Liver (tissue), 9 donors: Measurements from ENCODE around the gene OLA1. TPM values are rescaled to one million over a fixed set of nuclear protein-coding genes. Genes with fewer than 3 reads are reported as not detected.

Source experiments
- DNase-seq: peaks from one replicate; pipeline ENCODE4 v3.0.0-alpha.2; 2017; ENCODE audit warnings: low spot score
- H3K27ac ChIP-seq, 2 donors: one replicate each; pipeline ENCODE4 v1.7.0; 2013; ENCODE audit warnings: inconsistent platforms in 2 of 2, low read length in 2 of 2, control low read depth in 1 of 2, low read depth in 1 of 2, mild to moderate bottlenecking in 1 of 2
- H3K27me3 ChIP-seq, 4 donors: one replicate each; pipeline versions ENCODE4 v1.6.1 to v1.7.0; 2013; ENCODE audit warnings: low read length in 3 of 4, inconsistent platforms in 1 of 4, mild to moderate bottlenecking in 1 of 4, moderate library complexity in 1 of 4; ENCODE audit not compliant: control insufficient read depth in 4 of 4, insufficient read depth in 4 of 4
- H3K36me3 ChIP-seq, 4 donors: one replicate each; pipeline versions ENCODE4 v1.6.1 to v1.7.0; 2013; ENCODE audit warnings: low read length in 3 of 4, mild to moderate bottlenecking in 3 of 4, low read depth in 1 of 4, moderate library complexity in 1 of 4; ENCODE audit not compliant: control insufficient read depth in 4 of 4, insufficient read depth in 3 of 4
- H3K4me1 ChIP-seq, 4 donors: one replicate each; pipeline versions ENCODE4 v1.6.1 to v1.7.0; 2013; ENCODE audit warnings: low read length in 3 of 4, mild to moderate bottlenecking in 3 of 4, moderate library complexity in 1 of 4; ENCODE audit not compliant: control insufficient read depth in 4 of 4, insufficient read depth in 4 of 4
- H3K4me3 ChIP-seq, 3 donors: one replicate each; pipeline versions ENCODE4 v1.6.1 to v1.7.0; 2013; ENCODE audit warnings: low read length in 3 of 3, control low read depth in 1 of 3, low read depth in 1 of 3, mild to moderate bottlenecking in 1 of 3
- H3K9ac ChIP-seq, 2 donors: one replicate each; pipeline ENCODE4 v1.7.0; 2013; ENCODE audit warnings: low read length in 2 of 2, mild to moderate bottlenecking in 2 of 2, moderate library complexity in 2 of 2, control low read depth in 1 of 2, low read depth in 1 of 2
- H3K9me3 ChIP-seq, 4 donors: one replicate each; pipeline versions ENCODE4 v1.6.1 to v1.7.0; 2013; ENCODE audit warnings: low read length in 3 of 4; ENCODE audit not compliant: control insufficient read depth in 4 of 4
- ATF3 ChIP-seq: IDR thresholded peaks from 2 replicates; pipeline ENCODE4 v1.6.1; 2016; ENCODE audit warnings: antibody characterized with exemption
- CTCF ChIP-seq: fragments of 150-350 bp; IDR thresholded peaks from 2 replicates; pipeline ENCODE4 v1.5.1; 2017; ENCODE audit warnings: improper control_type of control experiment, low read depth, low read length; ENCODE audit not compliant: missing input control
- EGR1 ChIP-seq, 2 donors: IDR thresholded peaks; 2 replicates each; pipeline ENCODE4 v1.6.1; 2016 to 2018; ENCODE audit warnings: antibody characterized with exemption in 2 of 2, low read depth in 2 of 2
- FOXA1 ChIP-seq: IDR thresholded peaks from 2 replicates; pipeline ENCODE4 v1.6.1; 2016; ENCODE audit warnings: antibody characterized with exemption
- FOXA2 ChIP-seq: IDR thresholded peaks from 2 replicates; pipeline ENCODE4 v1.6.1; 2016; ENCODE audit warnings: antibody characterized with exemption
- GABPA ChIP-seq, 2 donors: IDR thresholded peaks in 1 of 2; conservative IDR thresholded peaks in 1 of 2; 2 replicates each; pipeline ENCODE4 v1.6.1; 2016; ENCODE audit warnings: antibody characterized with exemption in 2 of 2, mild to moderate bottlenecking in 1 of 2, moderate library complexity in 1 of 2
- HNF4A ChIP-seq, 2 donors: conservative IDR thresholded peaks; 2 replicates each; pipeline ENCODE4 v1.6.1; 2016; ENCODE audit warnings: antibody characterized with exemption in 2 of 2, mild to moderate bottlenecking in 2 of 2
- HNF4G ChIP-seq: IDR thresholded peaks from 2 replicates; pipeline ENCODE4 v1.6.1; 2016; ENCODE audit warnings: antibody characterized with exemption
- JUND ChIP-seq, 2 donors: IDR thresholded peaks; 2 replicates each; pipeline ENCODE4 v1.6.1; 2016; ENCODE audit warnings: antibody characterized with exemption in 2 of 2
- NR2F2 ChIP-seq: IDR thresholded peaks from 2 replicates; pipeline ENCODE4 v1.6.1; 2016; ENCODE audit warnings: antibody characterized with exemption
- RAD21 ChIP-seq, 2 donors: IDR thresholded peaks; 2 replicates each; pipeline ENCODE4 v1.6.1; 2016; ENCODE audit warnings: antibody characterized with exemption in 2 of 2, mild to moderate bottlenecking in 2 of 2
- RXRA ChIP-seq, 2 donors: IDR thresholded peaks; 2 replicates each; pipeline ENCODE4 v1.6.1; 2017 to 2018; ENCODE audit warnings: antibody characterized with exemption in 2 of 2, mild to moderate bottlenecking in 1 of 2
- SP1 ChIP-seq: IDR thresholded peaks from 2 replicates; pipeline ENCODE4 v1.6.1; 2018; ENCODE audit warnings: antibody characterized with exemption, mild to moderate bottlenecking
- TAF1 ChIP-seq: conservative IDR thresholded peaks from 2 replicates; pipeline ENCODE4 v1.6.1; 2016; ENCODE audit warnings: antibody characterized with exemption, mild to moderate bottlenecking
- ZBTB33 ChIP-seq: IDR thresholded peaks from 2 replicates; pipeline ENCODE4 v1.6.1; 2016; ENCODE audit warnings: antibody characterized with exemption
- WGBS: extraction: QIAGEN DNeasy Blood & Tissue Kit; methylation state at CpG from one replicate; pipeline ENCODE4 v1.1.7; 2013; 5-methylcytosine and 5-hydroxymethylcytosine counted together
- polyA plus RNA-seq, 2 donors: library from polyadenylated mRNA; stranded (reverse) in 1 of 2; unstranded in 1 of 2; fragments of 200-250 nt in 1 of 2; fragments of >200 nt in 1 of 2; fragmentation: Nextera tagmentation in 1 of 2; extraction: Ambion mirVana in 1 of 2; gene quantifications; one replicate each; pipeline versions ENCODE4 v1.2.1 to v1.2.3, GENCODE V29; 2013 to 2015
- total RNA-seq, 2 donors: library from RNA; depleted of rRNA; stranded (reverse); fragments of >200 nt; gene quantifications; one replicate each; pipeline ENCODE4 v1.2.3, GENCODE V29; 2014
- donor health status: healthy.
- donor health status: healthy.
- donor health status: healthy.
- donor health status: healthy.
- donor health status: healthy.

OLA1 gene
- total and polyA plus RNA-seq, 4 donors, result 23.4 to 38.1 (median 32.3) TPM

GRCh38 chr2:174090476-174090875 lies 157.9 kb downstream of the OLA1 start:
- TF ChIP-seq EGR1 (IDR thresholded peaks at IDR 0.05; ENCODE audit: low read depth in 2 of 2) (no peak), JUND (IDR thresholded peaks at IDR 0.05) (no peak), RAD21 (IDR thresholded peaks at IDR 0.05) (no peak)
- no peak for DNase-seq
- WGBS, result 94% methylated on average over 4 of the region's 4 CpGs
- Histone ChIP-seq H3K9ac (no peak overlapping the region), H3K9me3 (no peaks in the 10 kb centered on the region), H3K27me3 (no peaks in the 10 kb centered on the region), H3K27ac (no peak overlapping the region), H3K4me1 (no peaks in the 10 kb centered on the region), H3K4me3 (no peak overlapping the region), H3K36me3 (no peaks in the 10 kb centered on the region)

GRCh38 chr2:174088706-174089460 lies 159.4 kb downstream of the OLA1 start:
- Histone ChIP-seq H3K36me3 (no peaks in the 10 kb centered on the region), H3K4me3 (no peak overlapping the region), H3K27me3 (no peaks in the 10 kb centered on the region), H3K4me1 (no peaks in the 10 kb centered on the region), H3K27ac (no peak overlapping the region), H3K9ac (no peak overlapping the region), H3K9me3 (no peaks in the 10 kb centered on the region)
- DNase-seq, result no peak
- TF ChIP-seq RAD21 (IDR thresholded peaks at IDR 0.05) (no peak), HNF4A (conservative IDR thresholded peaks at IDR 0.05) (no peak), FOXA2 (no peak), FOXA1 (no peak), JUND (IDR thresholded peaks at IDR 0.05) (no peak), RXRA (IDR thresholded peaks at IDR 0.05) (no peak), TAF1 (no peak), NR2F2 (no peak), ATF3 (no peak), CTCF (no peak), SP1 (no peak)
- WGBS, result 94% methylated on average over 5 of the region's 5 CpGs

- no peaks in the 10 kb centered on the region for H3K27me3 ChIP-seq
- H3K9me3 ChIP-seq, result no peaks in the 10 kb centered on the region
- no peak overlapping the region for H3K4me3 ChIP-seq
- 97% methylated on average over 11 of the region's 11 CpGs for WGBS
- no peaks in the 10 kb centered on the region for H3K4me1 ChIP-seq
- H3K36me3 ChIP-seq, result no peaks in the 10 kb centered on the region
- no peak overlapping the region for H3K9ac ChIP-seq
- TF ChIP-seq ZBTB33 (no peak), CTCF (no peak), FOXA2 (no peak), RAD21 (IDR thresholded peaks at IDR 0.05) (no peak), EGR1 (IDR thresholded peaks at IDR 0.05; ENCODE audit: low read depth in 2 of 2) (no peak), RXRA (IDR thresholded peaks at IDR 0.05) (no peak), GABPA (IDR thresholded peaks at IDR 0.05 in 1 of 2, conservative IDR thresholded peaks at IDR 0.05 in 1 of 2) (no peak), HNF4A (conservative IDR thresholded peaks at IDR 0.05) (no peak), FOXA1 (no peak), HNF4G (no peak)
- H3K27ac ChIP-seq, result no peak overlapping the region
- DNase-seq, result no peak
These were observed 161.6 kb downstream of the OLA1 start for GRCh38 chr2:174086708-174087107.
